HEK293 (cell line): ENCODE data around the gene ABHD16A.
A peak's percentile ranks its signal among the peaks of the same experiment; 100 is the strongest.

ENCODE experiments used
- CTCF ChIA-PET: fragments of 350-600 bp; formaldehyde crosslinking; extraction: SDS; loops from one replicate; lab custom pipeline; 2021; ENCODE audit warnings: antibody characterized with exemption; lab: Yijun Ruan, JAX
- POLR2A ChIA-PET: fragments of 300-600 bp; formaldehyde crosslinking; extraction: SDS; loops from one replicate; lab custom pipeline; 2020; ENCODE audit warnings: antibody characterized with exemption, inconsistent platforms; lab: Yijun Ruan, JAX
- H3K27ac ChIP-seq: fragments of 200-500 bp; sonication (Bioruptor generic); 2 replicates; pipeline ENCODE4 v1.5.1; 2014; ENCODE audit warnings: low read depth, low read length, control low read depth, inconsistent platforms; ENCODE audit errors: extremely low read depth
- H3K36me3 ChIP-seq, 2 experiments: fragments of 200-500 bp in 1 of 2; sonication (Bioruptor generic) in 1 of 2; 1 replicate in 1 of 2; 2 replicates in 1 of 2; pipeline ENCODE4 v1.5.1; 2014 to 2017; ENCODE audit warnings: inconsistent platforms in 2 of 2, low read length in 2 of 2; ENCODE audit not compliant: control insufficient read depth in 2 of 2, insufficient read depth in 1 of 2
- H3K4me1 ChIP-seq: fragments of 200-500 bp; sonication (Bioruptor generic); 2 replicates; pipeline ENCODE4 v1.5.1; 2014; ENCODE audit warnings: mild to moderate bottlenecking, low read length, inconsistent platforms; ENCODE audit not compliant: control insufficient read depth, insufficient read depth
- H3K4me3 ChIP-seq: 2 replicates; pipeline ENCODE4 v1.5.1; 2011; ENCODE audit warnings: low read depth, mild to moderate bottlenecking, control low read depth, low read length, moderate library complexity
- H3K9me3 ChIP-seq: fragments of 200-500 bp; sonication (Bioruptor generic); 2 replicates; pipeline ENCODE4 v1.5.1; 2014; ENCODE audit warnings: low read depth, low read length, inconsistent platforms; ENCODE audit not compliant: control insufficient read depth, insufficient read depth
- BCL11B ChIP-seq: fragments of 450-650 bp; formaldehyde crosslinking; IDR thresholded peaks from 2 replicates; pipeline ENCODE4 v1.5.1; 2016; ENCODE audit warnings: low read depth, missing biosample characterization, missing genetic modification characterization
- GLIS2 ChIP-seq: fragments of 450-650 bp; formaldehyde crosslinking; IDR thresholded peaks from 2 replicates; pipeline ENCODE4 v1.5.1; 2016; ENCODE audit warnings: missing biosample characterization, missing genetic modification characterization
- IKZF3 ChIP-seq: fragments of 450-650 bp; IDR thresholded peaks from 2 replicates; pipeline ENCODE4 v1.5.0; 2018; ENCODE audit warnings: missing biosample characterization, mild to moderate bottlenecking, missing genetic modification characterization, moderate library complexity
- INSM2 ChIP-seq: fragments of 450-650 bp; formaldehyde crosslinking; IDR thresholded peaks from 2 replicates; pipeline ENCODE4 v1.5.1; 2016; ENCODE audit warnings: missing biosample characterization, missing genetic modification characterization
- KLF1 ChIP-seq: fragments of 450-650 bp; formaldehyde crosslinking; IDR thresholded peaks from 2 replicates; pipeline ENCODE4 v1.5.1; 2016; ENCODE audit warnings: missing biosample characterization, missing genetic modification characterization
- KLF16 ChIP-seq: fragments of 450-650 bp; formaldehyde crosslinking; IDR thresholded peaks from 2 replicates; pipeline ENCODE4 v1.5.1; 2017; ENCODE audit warnings: missing biosample characterization, missing genetic modification characterization
- KLF17 ChIP-seq: fragments of 450-650 bp; formaldehyde crosslinking; IDR thresholded peaks from 2 replicates; pipeline ENCODE4 v1.5.1; 2016; ENCODE audit warnings: missing biosample characterization, missing genetic modification characterization
- KLF7 ChIP-seq: fragments of 450-650 bp; formaldehyde crosslinking; IDR thresholded peaks from 2 replicates; pipeline ENCODE4 v1.5.1; 2016; ENCODE audit warnings: missing biosample characterization, missing genetic modification characterization, borderline replicate concordance
- KLF8 ChIP-seq: fragments of 450-650 bp; formaldehyde crosslinking; IDR thresholded peaks from 2 replicates; pipeline ENCODE4 v1.5.1; 2016; ENCODE audit warnings: missing biosample characterization, missing genetic modification characterization
- MZF1 ChIP-seq: fragments of 450-650 bp; formaldehyde crosslinking; IDR thresholded peaks from 2 replicates; pipeline ENCODE4 v1.5.1; 2017; ENCODE audit warnings: missing biosample characterization, missing genetic modification characterization, borderline replicate concordance
- PBX3 ChIP-seq: sonication (generic); formaldehyde crosslinking; IDR thresholded peaks from 2 replicates; pipeline ENCODE4 v1.8.1; 2022; ENCODE audit warnings: mild to moderate bottlenecking, moderate library complexity, missing genetic modification reagents
- PRDM1 ChIP-seq: fragments of 450-650 bp; formaldehyde crosslinking; IDR thresholded peaks from 2 replicates; pipeline ENCODE4; 2016; ENCODE audit warnings: missing biosample characterization, missing genetic modification characterization
- SCRT2 ChIP-seq: fragments of 450-650 bp; formaldehyde crosslinking; IDR thresholded peaks from 2 replicates; pipeline ENCODE4 v1.5.1; 2016; ENCODE audit warnings: missing biosample characterization, missing genetic modification characterization
- SP3 ChIP-seq: fragments of 450-650 bp; formaldehyde crosslinking; IDR thresholded peaks from 2 replicates; pipeline ENCODE4 v1.5.1; 2016; ENCODE audit warnings: missing biosample characterization, missing genetic modification characterization
- WT1 ChIP-seq: fragments of 450-650 bp; formaldehyde crosslinking; IDR thresholded peaks from 2 replicates; pipeline ENCODE4 v1.5.1; 2016; ENCODE audit warnings: missing biosample characterization, missing genetic modification characterization
- ZFHX2 ChIP-seq: fragments of 450-650 bp; formaldehyde crosslinking; conservative IDR thresholded peaks from 2 replicates; pipeline ENCODE4 v1.5.1; 2016; ENCODE audit warnings: missing biosample characterization, missing genetic modification characterization
- ZNF132 ChIP-seq: fragments of 450-650 bp; formaldehyde crosslinking; IDR thresholded peaks from 2 replicates; pipeline ENCODE4 v1.5.1; 2017; ENCODE audit warnings: missing biosample characterization, missing genetic modification characterization, borderline replicate concordance
- ZNF140 ChIP-seq: fragments of 450-650 bp; formaldehyde crosslinking; IDR thresholded peaks from 2 replicates; pipeline ENCODE4 v1.5.1; 2016; ENCODE audit warnings: missing biosample characterization, missing genetic modification characterization
- ZNF155 ChIP-seq: fragments of 450-650 bp; formaldehyde crosslinking; IDR thresholded peaks from 2 replicates; pipeline ENCODE4 v1.5.1; 2016; ENCODE audit warnings: missing biosample characterization, missing genetic modification characterization
- ZNF302 ChIP-seq: fragments of 450-650 bp; formaldehyde crosslinking; IDR thresholded peaks from 2 replicates; pipeline ENCODE4 v1.5.1; 2016; ENCODE audit warnings: missing biosample characterization, missing genetic modification characterization, low read depth
- ZNF513 ChIP-seq: fragments of 450-650 bp; IDR thresholded peaks from 2 replicates; pipeline ENCODE4 v1.5.1; 2018; ENCODE audit warnings: missing biosample characterization, missing genetic modification characterization
- ZNF521 ChIP-seq: fragments of 450-650 bp; formaldehyde crosslinking; IDR thresholded peaks from 2 replicates; pipeline ENCODE4 v1.5.1; 2017; ENCODE audit warnings: missing biosample characterization, mild to moderate bottlenecking, missing genetic modification characterization
- ZNF571 ChIP-seq: fragments of 450-650 bp; formaldehyde crosslinking; IDR thresholded peaks from 2 replicates; pipeline ENCODE4 v1.5.0; 2017; ENCODE audit warnings: missing biosample characterization, missing genetic modification characterization
- ZNF654 ChIP-seq: fragments of 450-650 bp; formaldehyde crosslinking; IDR thresholded peaks from 2 replicates; pipeline ENCODE4 v1.5.1; 2016; ENCODE audit warnings: low read depth, missing biosample characterization, missing genetic modification characterization
- ZNF692 ChIP-seq: fragments of 450-650 bp; formaldehyde crosslinking; IDR thresholded peaks from 2 replicates; pipeline ENCODE4 v1.5.1; 2016; ENCODE audit warnings: missing biosample characterization, missing genetic modification characterization
- TF ChIP-seq, protein P1 (sequence below): fragments of 450-650 bp; formaldehyde crosslinking; IDR thresholded peaks from 2 replicates; pipeline ENCODE4 v1.5.1; 2016; ENCODE audit warnings: missing biosample characterization, missing genetic modification characterization
- TF ChIP-seq, protein P2 (sequence below): fragments of 450-650 bp; formaldehyde crosslinking; IDR thresholded peaks from 2 replicates; pipeline ENCODE4 v1.5.1; 2017; ENCODE audit warnings: missing biosample characterization, missing genetic modification characterization

The ABHD16A gene

GRCh38 chr6:31690231-31691077, 12.7 kb downstream of the ABHD16A start:
- Histone ChIP-seq H3K9me3 (no peaks in the 10 kb centered on the region), H3K4me1 (no peaks in the 10 kb centered on the region), H3K27ac (no peak overlapping the region), H3K36me3 (peaks cover 0 to 78% of the 10 kb centered on the region in 2 experiments; a peak in 2 of 3 replicates), H3K4me3 (no peak overlapping the region)
- CTCF ChIA-PET = interaction anchor here (0.5 to 4.6 kb wide), 23 partner anchors 8 to 276 kb away, joined by 3 to 24 read pairs (median 4); partner anchors contain the start of genes ABHD16A, C6orf47, DDAH2 and LY6G5B
- POLR2A ChIA-PET = interaction anchor here (0.6 to 1.4 kb wide), 7 partner anchors 8 to 172 kb away, joined by 3 to 9 read pairs (median 4); partner anchors contain the start of genes ABHD16A, CSNK2B, HSPA1A and HSPA1B
- TF ChIP-seq INSM2 (tag by site-specific recombination) = no peak
- TF ChIP-seq SCRT2 = no peak
- peak; percentile 18; the same call in 1 of the 2 replicates for TF ChIP-seq SP3 (tag by site-specific recombination)
- no peak for TF ChIP-seq ZNF140 (tag by site-specific recombination)
- peak; percentile 87 for TF ChIP-seq KLF17
- TF ChIP-seq PRDM1 = peak; percentile 83
- no peak for TF ChIP-seq MZF1 (tag by site-specific recombination)
- TF ChIP-seq ZNF521 (tag by site-specific recombination) = no peak
- TF ChIP-seq ZNF571 (tag by site-specific recombination) = no peak
- TF ChIP-seq ZNF513 (tag by site-specific recombination) = no peak
- TF ChIP-seq KLF7 (tag by site-specific recombination) = no peak
- TF ChIP-seq, protein P1, sequence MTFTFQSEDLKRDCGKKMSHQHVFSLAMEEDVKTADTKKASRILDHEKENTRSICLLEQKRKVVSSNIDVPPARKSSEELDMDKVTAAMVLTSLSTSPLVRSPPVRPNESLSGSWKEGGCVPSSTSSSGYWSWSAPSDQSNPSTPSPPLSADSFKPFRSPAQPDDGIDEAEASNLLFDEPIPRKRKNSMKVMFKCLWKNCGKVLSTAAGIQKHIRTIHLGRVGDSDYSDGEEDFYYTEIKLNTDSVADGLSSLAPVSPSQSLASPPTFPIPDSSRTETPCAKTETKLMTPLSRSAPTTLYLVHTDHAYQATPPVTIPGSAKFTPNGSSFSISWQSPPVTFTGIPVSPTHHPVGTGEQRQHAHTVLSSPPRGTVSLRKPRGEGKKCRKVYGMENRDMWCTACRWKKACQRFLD (tag by site-specific recombination) = no peak
- TF ChIP-seq, protein P2, sequence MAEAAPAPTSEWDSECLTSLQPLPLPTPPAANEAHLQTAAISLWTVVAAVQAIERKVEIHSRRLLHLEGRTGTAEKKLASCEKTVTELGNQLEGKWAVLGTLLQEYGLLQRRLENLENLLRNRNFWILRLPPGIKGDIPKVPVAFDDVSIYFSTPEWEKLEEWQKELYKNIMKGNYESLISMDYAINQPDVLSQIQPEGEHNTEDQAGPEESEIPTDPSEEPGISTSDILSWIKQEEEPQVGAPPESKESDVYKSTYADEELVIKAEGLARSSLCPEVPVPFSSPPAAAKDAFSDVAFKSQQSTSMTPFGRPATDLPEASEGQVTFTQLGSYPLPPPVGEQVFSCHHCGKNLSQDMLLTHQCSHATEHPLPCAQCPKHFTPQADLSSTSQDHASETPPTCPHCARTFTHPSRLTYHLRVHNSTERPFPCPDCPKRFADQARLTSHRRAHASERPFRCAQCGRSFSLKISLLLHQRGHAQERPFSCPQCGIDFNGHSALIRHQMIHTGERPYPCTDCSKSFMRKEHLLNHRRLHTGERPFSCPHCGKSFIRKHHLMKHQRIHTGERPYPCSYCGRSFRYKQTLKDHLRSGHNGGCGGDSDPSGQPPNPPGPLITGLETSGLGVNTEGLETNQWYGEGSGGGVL (tag by site-specific recombination) = no peak
- no peak for TF ChIP-seq KLF8 (tag by site-specific recombination)
- no peak for TF ChIP-seq ZNF155
- peak; percentile 93 for TF ChIP-seq KLF1
- TF ChIP-seq ZNF692 (tag by site-specific recombination) = no peak
- no peak for TF ChIP-seq ZNF302 (tag by site-specific recombination)
- TF ChIP-seq ZFHX2 (tag by site-specific recombination) = peak; percentile 90
- TF ChIP-seq PBX3 (CRISPR knock-in tag) = no peak
- TF ChIP-seq ZNF132 (tag by site-specific recombination) = no peak
- peak; percentile 89 for TF ChIP-seq WT1
- TF ChIP-seq KLF16 (tag by site-specific recombination) = 0 out of 2 replicates have a peak, but pooled peaks have one; percentile 51
- TF ChIP-seq BCL11B (tag by site-specific recombination) = no peak
- TF ChIP-seq GLIS2 = peak; percentile 41; the same call in 1 of the 2 replicates
- TF ChIP-seq ZNF654 (tag by site-specific recombination) = no peak
- 0 out of 2 replicates have a peak, but pooled peaks have one; percentile 27 for TF ChIP-seq IKZF3 (tag by site-specific recombination)
